GM23338 (cell line): ENCODE measurements around the gene MAT2A. TPM values are rescaled to one million over a fixed set of nuclear protein-coding genes. Genes with fewer than 3 reads are reported as not detected.

ENCODE experiments used
- ATAC-seq: fragments of 200-7000 bp; cut with Tn5 transposase; 3 replicates; pipeline ENCODE4 v1.9.1; 2020
- DNase-seq: peaks from one replicate; pipeline ENCODE4 v3.0.0-alpha.2; 2015; ENCODE audit warnings: low spot score
- H2AFZ ChIP-seq: fragments of 200-600 bp; sonication (generic); 2 replicates; pipeline ENCODE4 v1.8.0; 2016; ENCODE audit warnings: antibody characterized with exemption, mild to moderate bottlenecking, moderate library complexity
- H3F3A ChIP-seq: fragments of 200-600 bp; sonication (generic); replicated peaks from 2 replicates; pipeline ENCODE4 v1.8.0; 2017; ENCODE audit warnings: antibody characterized with exemption, mixed run types, low read depth
- H3K27ac ChIP-seq: fragments of 200-600 bp; sonication (generic); 2 replicates; pipeline ENCODE4 v1.6.1; 2016; ENCODE audit warnings: low read depth
- H3K27me3 ChIP-seq: fragments of 200-600 bp; sonication (generic); 2 replicates; pipeline ENCODE4 v1.8.0; 2016; ENCODE audit warnings: mild to moderate bottlenecking, mixed run types, moderate library complexity; ENCODE audit not compliant: insufficient read depth
- H3K36me3 ChIP-seq: fragments of 200-600 bp; sonication (generic); 2 replicates; pipeline ENCODE4 v1.8.0; 2016; ENCODE audit warnings: mild to moderate bottlenecking; ENCODE audit not compliant: insufficient read depth
- H3K4me1 ChIP-seq: fragments of 200-600 bp; sonication (generic); 2 replicates; pipeline ENCODE4 v1.8.0; 2016; ENCODE audit warnings: mild to moderate bottlenecking, moderate library complexity; ENCODE audit not compliant: insufficient read depth
- H3K4me2 ChIP-seq: fragments of 200-600 bp; sonication (generic); 2 replicates; pipeline ENCODE4 v1.7.1; 2017; ENCODE audit warnings: mixed run types
- H3K4me3 ChIP-seq: fragments of 200-600 bp; sonication (generic); 2 replicates; pipeline ENCODE4 v1.6.1; 2016; ENCODE audit warnings: mixed run types
- H3K79me2 ChIP-seq: fragments of 200-600 bp; sonication (generic); replicated peaks from 2 replicates; pipeline ENCODE4 v1.8.0; 2017; ENCODE audit warnings: mild to moderate bottlenecking; ENCODE audit not compliant: insufficient read depth
- H3K9me2 ChIP-seq: fragments of 200-600 bp; sonication (generic); 2 replicates; pipeline ENCODE4 v1.8.0; 2017; ENCODE audit not compliant: insufficient read depth
- H4K20me1 ChIP-seq: fragments of 200-600 bp; sonication (generic); replicated peaks from 2 replicates; pipeline ENCODE4 v1.8.0; 2017; ENCODE audit warnings: mild to moderate bottlenecking; ENCODE audit not compliant: insufficient read depth
- H3K27ac Mint-ChIP-seq: 2 replicates; pipeline ENCODE4 v1.8.0; 2020; ENCODE audit warnings: inconsistent platforms, mild to moderate bottlenecking, moderate library complexity, mixed read lengths
- H3K27me3 Mint-ChIP-seq: 3 replicates; pipeline ENCODE4 v1.8.0; 2022; ENCODE audit warnings: low read depth, mild to moderate bottlenecking, moderate library complexity, mixed read lengths, inconsistent platforms; ENCODE audit not compliant: insufficient read depth, poor library complexity
- H3K36me3 Mint-ChIP-seq: 3 replicates; pipeline ENCODE4 v1.8.0; 2021; ENCODE audit warnings: low read depth, mild to moderate bottlenecking, inconsistent platforms, moderate library complexity, mixed read lengths
- H3K4me1 Mint-ChIP-seq: 3 replicates; pipeline ENCODE4 v1.8.0; 2020; ENCODE audit warnings: mild to moderate bottlenecking, inconsistent platforms, mixed read lengths
- H3K4me3 Mint-ChIP-seq: 3 replicates; pipeline ENCODE4 v1.8.0; 2021; ENCODE audit warnings: moderate library complexity, mild to moderate bottlenecking, inconsistent platforms, mixed read lengths
- H3K9me3 Mint-ChIP-seq: 3 replicates; pipeline ENCODE4 v1.8.0; 2020; ENCODE audit warnings: moderate library complexity, mild to moderate bottlenecking, inconsistent platforms, mixed read lengths
- CREB1 ChIP-seq: fragments of 250-450 bp; sonication (Bioruptor Pico); IDR thresholded peaks from 2 replicates; pipeline ENCODE4 v1.5.0; 2020; ENCODE audit warnings: low read depth, mild to moderate bottlenecking, moderate library complexity
- CTCF ChIP-seq, 2 experiments: fragments of 200-600 bp in 1 of 2; sonication (generic) in 1 of 2; conservative IDR thresholded peaks; 2 replicates each; pipeline versions ENCODE4 v1.5.1 to v1.6.1; 2016 to 2017; ENCODE audit warnings: antibody characterized with exemption in 2 of 2, low read depth in 2 of 2, mild to moderate bottlenecking in 2 of 2, moderate library complexity in 1 of 2
- ETS1 ChIP-seq: IDR thresholded peaks from 2 replicates; pipeline ENCODE4 v1.6.1; 2016; ENCODE audit warnings: antibody characterized with exemption
- EZH2 ChIP-seq: fragments of 200-600 bp; sonication (generic); IDR thresholded peaks from one replicate; pipeline ENCODE4 v1.8.0; 2017; ENCODE audit warnings: antibody characterized with exemption, mild to moderate bottlenecking, low read depth; ENCODE audit not compliant: unreplicated experiment
- EZH2phosphoT487 ChIP-seq: fragments of 200-600 bp; sonication (generic); IDR thresholded peaks from one replicate; pipeline ENCODE4 v1.8.1; 2018; ENCODE audit warnings: antibody characterized with exemption; ENCODE audit not compliant: unreplicated experiment
- POLR2AphosphoS5 ChIP-seq: IDR thresholded peaks from 2 replicates; pipeline ENCODE4 v1.6.1; 2016; ENCODE audit warnings: antibody characterized with exemption, low read depth
- STAT1 ChIP-seq: IDR thresholded peaks from one replicate; pipeline ENCODE4 v1.6.1; 2016; ENCODE audit warnings: antibody characterized with exemption; ENCODE audit not compliant: unreplicated experiment
- ZNF114 ChIP-seq: fragments of 250-450 bp; sonication (Bioruptor Pico); IDR thresholded peaks from 2 replicates; pipeline ENCODE4 v1.5.0; 2020; ENCODE audit warnings: mild to moderate bottlenecking, moderate library complexity
- ZNF331 ChIP-seq: fragments of 250-450 bp; sonication (Bioruptor Pico); IDR thresholded peaks from 2 replicates; pipeline ENCODE4 v1.5.0; 2020; ENCODE audit warnings: low read depth, mild to moderate bottlenecking, moderate library complexity
- long read RNA-seq: library from polyadenylated mRNA; unstranded; transcript quantifications from one replicate; pipeline ENCODE4 v2.0.0, GENCODE V29; 2020; ENCODE audit not compliant: unreplicated experiment
- polyA plus RNA-seq: library from polyadenylated mRNA; unstranded; fragments of >200 nt; fragmentation: Nextera tagmentation; extraction: Ambion mirVana; gene quantifications from 2 replicates; pipeline ENCODE4 v1.2.1, GENCODE V29; 2016
- total RNA-seq: library from RNA; depleted of rRNA; stranded (reverse); fragments of >200 nt; shearing (Covaris generic); gene quantifications from 2 replicates; pipeline ENCODE4 v1.2.3, GENCODE V29; 2014; rRNA removed

The MAT2A gene
- 206 and 232 TPM in 2 replicates for total RNA-seq
- polyA plus RNA-seq = 74.4 and 105 TPM in 2 replicates
- long read RNA-seq, transcript MAT2A-201 (9 exons, 2,819 nt) = major isoform, 40 of 69 reads
- long read RNA-seq, partial matches to known transcripts = 17 of 69 reads
- long read RNA-seq, other reads (novel, unspliced or antisense) = 12 of 69 reads

GRCh38 chr2:85538507-85539360, at the start of gene MAT2A:
Gene MAT2A (plus strand): TSS chr2:85539168. CDS start chr2:85539288, 120 bp downstream.
- peaks cover 47% of the 10 kb centered on the region for H3K79me2 ChIP-seq
- peaks cover 23% of the 10 kb centered on the region for H3K4me1 ChIP-seq
- H3K27ac Mint-ChIP-seq = peak within 1 kb of the TSS; percentile 100
- DNase-seq = peak; percentile 96
- peaks cover 38% of the 10 kb centered on the region for H4K20me1 ChIP-seq
- peaks cover 41% of the 10 kb centered on the region for H3F3A ChIP-seq
- H3K4me2 ChIP-seq = peak within 1 kb of the TSS; percentile 96
- H3K4me3 Mint-ChIP-seq = peak within 1 kb of the TSS; percentile 98
- H3K9me3 Mint-ChIP-seq = peaks cover 3% of the 10 kb centered on the region; the same call in 2 of the 3 replicates
- ATAC-seq = peak; percentile 74
- no peak within 1 kb of the TSS for H2AFZ ChIP-seq
- TF ChIP-seq ZNF331 (no peak), STAT1 (no peak), CTCF (conservative IDR thresholded peaks at IDR 0.05; ENCODE audit: low read depth in 2 of 2) (peak; percentile 53 to 73), POLR2AphosphoS5 (peak; percentile 99), ETS1 (peak; percentile 56; the same call in 1 of the 2 replicates), EZH2phosphoT487 (no peak), EZH2 (no peak), CREB1 (CRISPR knock-in tag) (0 out of 2 replicates have a peak, but pooled peaks have one; percentile 5), ZNF114 (CRISPR knock-in tag) (peak; percentile 100)
- peak within 1 kb of the TSS; percentile 100 for H3K27ac ChIP-seq
- peaks cover 40% of the 10 kb centered on the region for H3K36me3 ChIP-seq
- no peaks in the 10 kb centered on the region for H3K9me2 ChIP-seq
- peaks cover 51% of the 10 kb centered on the region for H3K36me3 Mint-ChIP-seq
- peaks cover 42% of the 10 kb centered on the region for H3K4me1 Mint-ChIP-seq
- peaks cover 19% of the 10 kb centered on the region for H3K27me3 Mint-ChIP-seq
- peak within 1 kb of the TSS; percentile 92 for H3K4me3 ChIP-seq
- H3K27me3 ChIP-seq = no peaks in the 10 kb centered on the region
